SK-N-SH (cell line): ENCODE data around the gene DGCR8. TPM values are rescaled to one million over a fixed set of nuclear protein-coding genes. Genes with fewer than 3 reads are reported as not detected.

Source experiments
- CTCF ChIA-PET: fragments of 300-600, 350-600 bp; formaldehyde crosslinking; extraction: SDS; loops from one replicate; lab custom pipeline; 2021; lab: Yijun Ruan, JAX
- POLR2A ChIA-PET: fragments of 350-600 bp; sonication (Branson Sonifier 250); formaldehyde crosslinking; extraction: SDS; loops from one replicate; lab custom pipeline; 2020; ENCODE audit warnings: antibody characterized with exemption, inconsistent platforms; lab: Yijun Ruan, JAX
- DNase-seq: peaks from one replicate; pipeline ENCODE4 v3.0.0; 2012
- H2AFZ ChIP-seq: fragments of 200-600 bp; sonication (generic); 2 replicates; pipeline ENCODE4 v1.8.1; 2016; ENCODE audit warnings: antibody characterized with exemption, mild to moderate bottlenecking, low read depth
- H3F3A ChIP-seq: fragments of 200-600 bp; sonication (generic); replicated peaks from 2 replicates; pipeline ENCODE3; 2016; ENCODE audit warnings: antibody characterized with exemption, mild to moderate bottlenecking; ENCODE audit not compliant: insufficient read depth
- H3K27ac ChIP-seq, 2 experiments: fragments of 200-500 bp in 1 of 2; fragments of 200-600 bp in 1 of 2; sonication (Bioruptor generic) in 1 of 2; sonication (generic), shearing (Covaris generic) in 1 of 2; 2 replicates each; pipeline versions ENCODE4 v1.5.1 to v1.6.1; 2014 to 2016; ENCODE audit warnings: low read depth in 2 of 2, inconsistent platforms in 1 of 2, low read length in 1 of 2, mild to moderate bottlenecking in 1 of 2, mixed read lengths in 1 of 2
- H3K27me3 ChIP-seq: fragments of 200-600 bp; sonication (generic), shearing (Covaris generic); 2 replicates; pipeline ENCODE4 v1.6.1; 2016; ENCODE audit warnings: mixed run types; ENCODE audit not compliant: insufficient read depth
- H3K36me3 ChIP-seq, 2 experiments: fragments of 200-500 bp in 1 of 2; fragments of 200-600 bp in 1 of 2; sonication (Bioruptor generic) in 1 of 2; sonication (generic) in 1 of 2; replicated peaks in 1 of 2; 2 replicates each; pipeline versions ENCODE3 to v1.5.1; 2014 to 2016; ENCODE audit warnings: low read length in 1 of 2, mild to moderate bottlenecking in 1 of 2; ENCODE audit not compliant: insufficient read depth in 2 of 2, control insufficient read depth in 1 of 2
- H3K4me1 ChIP-seq, 2 experiments: fragments of 200-500 bp in 1 of 2; fragments of 200-600 bp in 1 of 2; sonication (Bioruptor generic) in 1 of 2; sonication (generic), shearing (Covaris generic) in 1 of 2; 2 replicates each; pipeline versions ENCODE4 v1.5.1 to v1.6.1; 2014 to 2016; ENCODE audit warnings: low read depth in 1 of 2, low read length in 1 of 2, mixed run types in 1 of 2; ENCODE audit not compliant: insufficient read depth in 2 of 2, control insufficient read depth in 1 of 2
- H3K4me2 ChIP-seq: fragments of 200-600 bp; sonication (generic), shearing (Covaris generic); 2 replicates; pipeline ENCODE4 v1.6.1; 2017; ENCODE audit warnings: mixed run types
- H3K4me3 ChIP-seq, 2 experiments: fragments of 200-500 bp in 1 of 2; fragments of 200-600 bp in 1 of 2; sonication (Bioruptor generic) in 1 of 2; sonication (generic), shearing (Covaris generic) in 1 of 2; 2 replicates each; pipeline versions ENCODE4 v1.5.1 to v1.8.1; 2014 to 2016; ENCODE audit warnings: low read depth in 2 of 2, inconsistent platforms in 1 of 2, low read length in 1 of 2, mild to moderate bottlenecking in 1 of 2, mixed read lengths in 1 of 2, moderate library complexity in 1 of 2
- H3K79me2 ChIP-seq: fragments of 200-600 bp; sonication (generic); 2 replicates; pipeline ENCODE4 v1.8.1; 2017; ENCODE audit warnings: mild to moderate bottlenecking; ENCODE audit not compliant: insufficient read depth
- H3K9ac ChIP-seq: fragments of 200-600 bp; sonication (generic); 2 replicates; pipeline ENCODE4 v1.6.1; 2017; ENCODE audit warnings: mixed run types
- H3K9me2 ChIP-seq: fragments of 200-600 bp; sonication (generic); 2 replicates; pipeline ENCODE4 v1.6.1; 2017; ENCODE audit warnings: mixed run types
- H3K9me3 ChIP-seq: fragments of 200-600 bp; sonication (generic); 2 replicates; pipeline ENCODE4 v1.6.1; 2017; ENCODE audit warnings: mixed run types, mild to moderate bottlenecking, moderate library complexity
- H4K20me1 ChIP-seq: fragments of 200-600 bp; sonication (generic); 2 replicates; pipeline ENCODE4 v1.6.1; 2017; ENCODE audit warnings: mild to moderate bottlenecking, mixed run types; ENCODE audit not compliant: insufficient read depth
- NRF1 ChIP-seq: IDR thresholded peaks from 2 replicates; pipeline ENCODE4 v1.6.1; 2012; ENCODE audit warnings: low read depth, mild to moderate bottlenecking, low read length
- POLR2AphosphoS5 ChIP-seq: IDR thresholded peaks from 2 replicates; pipeline ENCODE4 v1.6.1; 2012; ENCODE audit warnings: low read depth, low read length
- RAD21 ChIP-seq: IDR thresholded peaks from 2 replicates; pipeline ENCODE4 v1.6.1; 2012; ENCODE audit warnings: mild to moderate bottlenecking, low read length
- TAF1 ChIP-seq: IDR thresholded peaks from 2 replicates; pipeline ENCODE4 v1.6.1; 2012; ENCODE audit warnings: low read depth, mild to moderate bottlenecking, low read length, moderate library complexity, borderline replicate concordance
- WGBS: methylation state at CpG from one replicate; pipeline ENCODE4 v1.1.6; 2017; ENCODE audit warnings: low lambda C conversion rate; 5-methylcytosine and 5-hydroxymethylcytosine counted together
- polyA plus RNA-seq, 3 experiments: library from polyadenylated mRNA; depleted of rRNA; stranded (reverse); fragments of >200 nt; gene quantifications; 2 replicates each; pipeline ENCODE4 v1.2.3, GENCODE V29; 2012
- TF ChIP-seq, protein P1 (sequence below): IDR thresholded peaks from 2 replicates; pipeline ENCODE4; 2012
- TF ChIP-seq, protein P2 (sequence below): fragments of 200-600 bp; sonication (generic); IDR thresholded peaks from 2 replicates; pipeline ENCODE4 v1.6.1; 2017; ENCODE audit warnings: antibody characterized with exemption, mild to moderate bottlenecking, moderate library complexity
- TF ChIP-seq, protein P3 (sequence below): IDR thresholded peaks from 2 replicates; pipeline ENCODE4 v1.6.1; 2012; ENCODE audit warnings: mild to moderate bottlenecking, low read depth, low read length, moderate library complexity

Gene DGCR8
- polyA plus RNA-seq, 1 of the 3 experiments (the other 2 are of a cell fraction) = 26.5 TPM

GRCh38 chr22:20115691-20116375, 35.8 kb downstream of the DGCR8 start, which contains the start of gene RANBP1:
RANBP1 (plus strand) TSS chr22:20116104; CDS start chr22:20116185, 81 bp downstream.
- H3K36me3 ChIP-seq = peaks cover 31 to 63% of the 10 kb centered on the region in 2 experiments
- H4K20me1 ChIP-seq = 0 out of 2 replicates have a peak, but pooled peaks cover 5% of the 10 kb centered on the region
- peak within 1 kb of the TSS; percentile 60 to 83; a peak in 3 of 4 replicates for H3K27ac ChIP-seq
- POLR2A ChIA-PET = interaction anchor here (0.6 to 2.4 kb wide), 3 partner anchors 13 to 219 kb away, joined by 4 to 7 read pairs (median 5); partner anchors contain the start of gene DGCR8
- H3K9ac ChIP-seq = peak within 1 kb of the TSS; percentile 88
- CTCF ChIA-PET = interaction anchor here (0.8 to 1.9 kb wide), 4 partner anchors 30 to 157 kb away, joined by 3 to 4 read pairs (median 4); no protein-coding TSS in a partner anchor
- no peaks in the 10 kb centered on the region for H3K9me2 ChIP-seq
- WGBS = 41% methylated on average over 11 of the region's 30 CpGs
- no peaks in the 10 kb centered on the region for H3K9me3 ChIP-seq
- H3K4me2 ChIP-seq = peak within 1 kb of the TSS; percentile 96
- TF ChIP-seq RAD21 (no peak), POLR2AphosphoS5 (no peak), TAF1 (no peak), NRF1 (no peak)
- TF ChIP-seq, protein P1, sequence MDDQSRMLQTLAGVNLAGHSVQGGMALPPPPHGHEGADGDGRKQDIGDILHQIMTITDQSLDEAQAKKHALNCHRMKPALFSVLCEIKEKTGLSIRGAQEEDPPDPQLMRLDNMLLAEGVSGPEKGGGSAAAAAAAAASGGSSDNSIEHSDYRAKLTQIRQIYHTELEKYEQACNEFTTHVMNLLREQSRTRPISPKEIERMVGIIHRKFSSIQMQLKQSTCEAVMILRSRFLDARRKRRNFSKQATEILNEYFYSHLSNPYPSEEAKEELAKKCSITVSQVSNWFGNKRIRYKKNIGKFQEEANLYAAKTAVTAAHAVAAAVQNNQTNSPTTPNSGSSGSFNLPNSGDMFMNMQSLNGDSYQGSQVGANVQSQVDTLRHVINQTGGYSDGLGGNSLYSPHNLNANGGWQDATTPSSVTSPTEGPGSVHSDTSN = no peak
- TF ChIP-seq, protein P2, sequence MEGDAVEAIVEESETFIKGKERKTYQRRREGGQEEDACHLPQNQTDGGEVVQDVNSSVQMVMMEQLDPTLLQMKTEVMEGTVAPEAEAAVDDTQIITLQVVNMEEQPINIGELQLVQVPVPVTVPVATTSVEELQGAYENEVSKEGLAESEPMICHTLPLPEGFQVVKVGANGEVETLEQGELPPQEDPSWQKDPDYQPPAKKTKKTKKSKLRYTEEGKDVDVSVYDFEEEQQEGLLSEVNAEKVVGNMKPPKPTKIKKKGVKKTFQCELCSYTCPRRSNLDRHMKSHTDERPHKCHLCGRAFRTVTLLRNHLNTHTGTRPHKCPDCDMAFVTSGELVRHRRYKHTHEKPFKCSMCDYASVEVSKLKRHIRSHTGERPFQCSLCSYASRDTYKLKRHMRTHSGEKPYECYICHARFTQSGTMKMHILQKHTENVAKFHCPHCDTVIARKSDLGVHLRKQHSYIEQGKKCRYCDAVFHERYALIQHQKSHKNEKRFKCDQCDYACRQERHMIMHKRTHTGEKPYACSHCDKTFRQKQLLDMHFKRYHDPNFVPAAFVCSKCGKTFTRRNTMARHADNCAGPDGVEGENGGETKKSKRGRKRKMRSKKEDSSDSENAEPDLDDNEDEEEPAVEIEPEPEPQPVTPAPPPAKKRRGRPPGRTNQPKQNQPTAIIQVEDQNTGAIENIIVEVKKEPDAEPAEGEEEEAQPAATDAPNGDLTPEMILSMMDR = no peak
- TF ChIP-seq, protein P3, sequence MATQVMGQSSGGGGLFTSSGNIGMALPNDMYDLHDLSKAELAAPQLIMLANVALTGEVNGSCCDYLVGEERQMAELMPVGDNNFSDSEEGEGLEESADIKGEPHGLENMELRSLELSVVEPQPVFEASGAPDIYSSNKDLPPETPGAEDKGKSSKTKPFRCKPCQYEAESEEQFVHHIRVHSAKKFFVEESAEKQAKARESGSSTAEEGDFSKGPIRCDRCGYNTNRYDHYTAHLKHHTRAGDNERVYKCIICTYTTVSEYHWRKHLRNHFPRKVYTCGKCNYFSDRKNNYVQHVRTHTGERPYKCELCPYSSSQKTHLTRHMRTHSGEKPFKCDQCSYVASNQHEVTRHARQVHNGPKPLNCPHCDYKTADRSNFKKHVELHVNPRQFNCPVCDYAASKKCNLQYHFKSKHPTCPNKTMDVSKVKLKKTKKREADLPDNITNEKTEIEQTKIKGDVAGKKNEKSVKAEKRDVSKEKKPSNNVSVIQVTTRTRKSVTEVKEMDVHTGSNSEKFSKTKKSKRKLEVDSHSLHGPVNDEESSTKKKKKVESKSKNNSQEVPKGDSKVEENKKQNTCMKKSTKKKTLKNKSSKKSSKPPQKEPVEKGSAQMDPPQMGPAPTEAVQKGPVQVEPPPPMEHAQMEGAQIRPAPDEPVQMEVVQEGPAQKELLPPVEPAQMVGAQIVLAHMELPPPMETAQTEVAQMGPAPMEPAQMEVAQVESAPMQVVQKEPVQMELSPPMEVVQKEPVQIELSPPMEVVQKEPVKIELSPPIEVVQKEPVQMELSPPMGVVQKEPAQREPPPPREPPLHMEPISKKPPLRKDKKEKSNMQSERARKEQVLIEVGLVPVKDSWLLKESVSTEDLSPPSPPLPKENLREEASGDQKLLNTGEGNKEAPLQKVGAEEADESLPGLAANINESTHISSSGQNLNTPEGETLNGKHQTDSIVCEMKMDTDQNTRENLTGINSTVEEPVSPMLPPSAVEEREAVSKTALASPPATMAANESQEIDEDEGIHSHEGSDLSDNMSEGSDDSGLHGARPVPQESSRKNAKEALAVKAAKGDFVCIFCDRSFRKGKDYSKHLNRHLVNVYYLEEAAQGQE = no peak
- H3K4me1 ChIP-seq = peaks cover 16 to 28% of the 10 kb centered on the region in 2 experiments; a peak in 3 of 4 replicates
- no peak for DNase-seq
- peak within 1 kb of the TSS; percentile 78 to 90 for H3K4me3 ChIP-seq
- no peaks in the 10 kb centered on the region for H3K27me3 ChIP-seq
- peaks cover 11% of the 10 kb centered on the region for H3F3A ChIP-seq
- H3K79me2 ChIP-seq = peaks cover 59% of the 10 kb centered on the region
- H2AFZ ChIP-seq = peak within 1 kb of the TSS; percentile 83; the same call in 1 of the 2 replicates
